K562 (cell line): ENCODE measurements around the gene ALG9. TPM values are rescaled to one million over a fixed set of nuclear protein-coding genes. Genes with fewer than 3 reads are reported as not detected.

Experiments
- ATAC-seq: fragments of 200-7000 bp; cut with Tn5 transposase; 3 replicates; pipeline ENCODE4 v1.9.1; 2020; ENCODE audit warnings: moderate library complexity
- BruUV-seq: library from RNA; stranded (reverse); fragments of 400-500 nt; replicated peaks from 2 replicates; lab custom pipeline; 2021; lab: Mats Ljungman, UMichigan
- CTCF ChIA-PET: fragments of 300-600 bp; formaldehyde crosslinking; extraction: SDS; loops from one replicate; lab custom pipeline; 2021; ENCODE audit warnings: low intra/inter-chr PET ratio; lab: Yijun Ruan, JAX
- POLR2A ChIA-PET: fragments of 300-600, 350-650 bp; sonication (Branson Sonifier 250); formaldehyde crosslinking; extraction: SDS; loops from one replicate; lab custom pipeline; 2021; ENCODE audit warnings: antibody characterized with exemption, inconsistent platforms; lab: Yijun Ruan, JAX
- DNase-seq, 4 experiments: peaks; one replicate each; pipeline versions ENCODE4 v3.0.0 to v3.0.0-alpha.2; 2011 to 2018; ENCODE audit warnings: low spot score in 3 of 4, mixed read lengths in 3 of 4; ENCODE audit errors: extremely low read depth in 1 of 4
- FAIRE-seq: peaks from 2 replicates; lab custom pipeline; 2011; peaks lifted over from hg19 to GRCh38; lab: Jason Lieb, UNC
- H2AFZ ChIP-seq: 2 replicates; pipeline ENCODE4 v1.6.0; 2011; ENCODE audit warnings: low read depth, low read length, control low read depth, inconsistent platforms
- H3K27ac ChIP-seq: fragments of 200-600 bp; 3 replicates; pipeline ENCODE4 v1.8.0; 2011; ENCODE audit warnings: low read depth, mild to moderate bottlenecking, control low read depth, inconsistent platforms, low read length, moderate library complexity, mixed read lengths; ENCODE audit errors: extremely low read depth
- H3K27me3 ChIP-seq, 2 experiments: fragments of 300-600 bp in 1 of 2; 2 replicates in 1 of 2; 3 replicates in 1 of 2; pipeline versions ENCODE4 v1.6.0 to v1.8.0; 2011; ENCODE audit warnings: inconsistent platforms in 2 of 2, low read length in 2 of 2, mild to moderate bottlenecking in 1 of 2, mixed read lengths in 1 of 2, moderate library complexity in 1 of 2; ENCODE audit not compliant: control insufficient read depth in 2 of 2, insufficient read depth in 2 of 2
- H3K36me3 ChIP-seq: fragments of 300-600 bp; 3 replicates; pipeline ENCODE4 v1.8.0; 2011; ENCODE audit warnings: mild to moderate bottlenecking, low read length, inconsistent platforms; ENCODE audit not compliant: control insufficient read depth, insufficient read depth
- H3K4me1 ChIP-seq, 2 experiments: fragments of 200-600 bp in 1 of 2; replicated peaks in 1 of 2; 2 replicates in 1 of 2; 3 replicates in 1 of 2; pipeline versions ENCODE4 v1.5.1 to v1.8.0; 2011; ENCODE audit warnings: inconsistent platforms in 2 of 2, low read length in 2 of 2, mild to moderate bottlenecking in 1 of 2, mixed read lengths in 1 of 2, moderate library complexity in 1 of 2; ENCODE audit not compliant: control insufficient read depth in 2 of 2, insufficient read depth in 2 of 2
- H3K4me2 ChIP-seq: 2 replicates; pipeline ENCODE4 v1.6.1; 2011; ENCODE audit warnings: low read length, control low read depth, inconsistent platforms, mixed read lengths; ENCODE audit not compliant: insufficient read depth
- H3K4me3 ChIP-seq: fragments of 200-600 bp; sonication (generic), shearing (Covaris generic); 2 replicates; pipeline ENCODE4 v1.5.1; 2016; ENCODE audit warnings: control low read depth, inconsistent platforms
- H3K79me2 ChIP-seq: fragments of 200-600 bp; 3 replicates; pipeline ENCODE4 v1.8.0; 2011; ENCODE audit warnings: low read length, inconsistent platforms; ENCODE audit not compliant: control insufficient read depth, insufficient read depth
- H3K9ac ChIP-seq, 2 experiments: 2 replicates each; pipeline versions ENCODE4 v1.6.0 to v1.6.1; 2011; ENCODE audit warnings: low read depth in 2 of 2, low read length in 2 of 2, control low read depth in 1 of 2, inconsistent platforms in 1 of 2, mild to moderate bottlenecking in 1 of 2, mixed read lengths in 1 of 2; ENCODE audit not compliant: insufficient read depth in 1 of 2
- H3K9me1 ChIP-seq: one replicate; pipeline ENCODE4 v1.6.0; 2011; ENCODE audit warnings: inconsistent platforms, mild to moderate bottlenecking, low read length, moderate library complexity; ENCODE audit not compliant: control insufficient read depth, insufficient read depth
- H3K9me3 ChIP-seq: replicated peaks from 2 replicates; pipeline ENCODE4 v1.5.1; 2011; ENCODE audit warnings: low read depth, low read length, inconsistent platforms; ENCODE audit not compliant: control insufficient read depth, insufficient read depth
- H4K20me1 ChIP-seq: replicated peaks from 2 replicates; pipeline ENCODE4 v1.6.1; 2011; ENCODE audit warnings: low read length, inconsistent platforms, mixed read lengths; ENCODE audit not compliant: control insufficient read depth, insufficient read depth
- BDP1 ChIP-seq: IDR thresholded peaks from 3 replicates; pipeline ENCODE4 v1.6.1; 2011; ENCODE audit not compliant: insufficient read length, insufficient read depth
- BRF2 ChIP-seq: IDR thresholded peaks from 3 replicates; pipeline ENCODE4 v1.6.1; 2011; ENCODE audit warnings: borderline replicate concordance, mild to moderate bottlenecking; ENCODE audit not compliant: insufficient read length, insufficient read depth
- CBX3 ChIP-seq, 2 experiments: IDR thresholded peaks; 1 replicate in 1 of 2; 2 replicates in 1 of 2; pipeline ENCODE4 v1.6.1; 2012; ENCODE audit warnings: inconsistent platforms in 2 of 2, low read length in 2 of 2, borderline replicate concordance in 1 of 2, control low read depth in 1 of 2
- CREB5 ChIP-seq: fragments of 250-450 bp; sonication (Bioruptor Pico); IDR thresholded peaks from 2 replicates; pipeline ENCODE4 v1.5.0; 2020; ENCODE audit warnings: mild to moderate bottlenecking
- EP400 ChIP-seq: fragments of 450-650 bp; IDR thresholded peaks from 2 replicates; pipeline ENCODE4 v1.6.1; 2017; ENCODE audit warnings: antibody characterized with exemption, mild to moderate bottlenecking, moderate library complexity
- MCM7 ChIP-seq, 2 experiments: fragments of 450-650 bp; IDR thresholded peaks; 2 replicates each; pipeline ENCODE4 v1.6.1; 2016 to 2018
- PRDM10 ChIP-seq: fragments of 450-650 bp; IDR thresholded peaks from 2 replicates; pipeline ENCODE4 v1.6.1; 2018; ENCODE audit not compliant: partially characterized antibody
- SMARCA5 ChIP-seq: fragments of 450-650 bp; IDR thresholded peaks from 2 replicates; pipeline ENCODE4 v1.6.1; 2016
- SMARCE1 ChIP-seq: fragments of 450-650 bp; IDR thresholded peaks from 2 replicates; pipeline ENCODE4 v1.7.1; 2016; ENCODE audit warnings: mild to moderate bottlenecking
- TAF1 ChIP-seq: IDR thresholded peaks from 2 replicates; pipeline ENCODE4 v1.6.1; 2011; ENCODE audit warnings: mild to moderate bottlenecking, low read length, moderate library complexity; ENCODE audit not compliant: insufficient read depth, control insufficient read depth, severe bottlenecking; ENCODE audit errors: extremely low read depth
- TCF3 ChIP-seq: sonication (generic); formaldehyde crosslinking; IDR thresholded peaks from 2 replicates; pipeline ENCODE4 v1.4.0; 2020; ENCODE audit warnings: mild to moderate bottlenecking, missing genetic modification reagents
- TEAD4 ChIP-seq, 2 experiments: sonication (generic) in 1 of 2; formaldehyde crosslinking in 1 of 2; IDR thresholded peaks; 2 replicates each; pipeline versions ENCODE4 v1.6.1 to v1.8.0; 2012 to 2022; ENCODE audit warnings: borderline replicate concordance in 1 of 2, inconsistent platforms in 1 of 2, low read length in 1 of 2, mild to moderate bottlenecking in 1 of 2, missing genetic modification reagents in 1 of 2
- TFAM ChIP-seq: fragments of 250-450 bp; sonication (Bioruptor Pico); conservative IDR thresholded peaks from 2 replicates; pipeline ENCODE4 v1.5.0; 2021; ENCODE audit warnings: mild to moderate bottlenecking, moderate library complexity
- THAP7 ChIP-seq: fragments of 250-450 bp; sonication (Bioruptor Pico); IDR thresholded peaks from 2 replicates; pipeline ENCODE4 v1.5.0; 2021
- ZNF717 ChIP-seq: fragments of 250-450 bp; sonication (Bioruptor Pico); IDR thresholded peaks from 2 replicates; pipeline ENCODE4 v1.5.0; 2021
- ZNF79 ChIP-seq: fragments of 250-450 bp; sonication (Bioruptor Pico); IDR thresholded peaks from 2 replicates; pipeline ENCODE4 v1.4.0; 2020; ENCODE audit warnings: low read depth, mild to moderate bottlenecking, moderate library complexity
- WGBS: fragments of 100-300 bp; shearing (Covaris generic); methylation state at CpG from one replicate; pipeline ENCODE4 v1.1.6; 2016; ENCODE audit warnings: low coverage, mixed read lengths; ENCODE audit not compliant: insufficient coverage; ENCODE audit errors: missing lambda C conversion rate; 5-methylcytosine and 5-hydroxymethylcytosine counted together
- in situ Hi-C: fragments of 300-500 bp; cut with MboI; formaldehyde crosslinking; loops from 4 replicates; pipeline ENCODE4 v1.15.0; 2018; ENCODE audit warnings: inconsistent platforms, mixed read lengths
- intact Hi-C: fragments of 100-400 bp; cut with micrococcal nuclease; formaldehyde crosslinking; loops from 2 replicates; pipeline ENCODE4 v1.14.2; 2022
- polyA plus RNA-seq, 8 experiments: library from polyadenylated mRNA; depleted of rRNA in 4 of 8; stranded (reverse) in 5 of 8; unstranded in 3 of 8; fragments of >200 nt; fragmentation: Nextera tagmentation in 2 of 8; fragmentation: Illumina TruSeq in 1 of 8; extraction: Ambion mirVana in 2 of 8; extraction: Trizol in 1 of 8; gene quantifications; 2 replicates each; pipeline versions ENCODE4 v1.2.1 to v1.2.3, GENCODE V29; 2011 to 2014; ENCODE audit warnings: inconsistent platforms in 1 of 8, missing spikeins in 1 of 8
- total RNA-seq, 7 experiments: library from RNA; depleted of rRNA in 6 of 7; stranded (reverse); fragments of >200 nt in 6 of 7; fragmentation: Illumina TruSeq in 2 of 7; extraction: Trizol in 2 of 7; gene quantifications; 2 replicates each; pipeline versions ENCODE4 v1.2.1 to v1.2.3, GENCODE V29; 2011 to 2021; ENCODE audit warnings: low replicate concordance in 1 of 7

ALG9 gene
- total and polyA plus RNA-seq, 9 of the 15 experiments (the other 6 are each of a cell fraction or from before 2014, with no cell fraction given) = 11.5 to 40.5 (median 24.9) TPM

GRCh38 chr11:111909378-111909777 is 38.0 kb upstream of the ALG9 start:
- intact Hi-C loops = no loop called here
- no peaks in the 10 kb centered on the region for H3K79me2 ChIP-seq
- no TSS peak for BruUV-seq
- H3K9me1 ChIP-seq = peaks cover 3% of the 10 kb centered on the region
- peak overlapping the region; percentile 80 for H2AFZ ChIP-seq
- no peak overlapping the region for H3K4me3 ChIP-seq
- H4K20me1 ChIP-seq = no peaks in the 10 kb centered on the region
- peaks cover 35 to 37% of the 10 kb centered on the region in 2 experiments; a peak in 4 of 5 replicates for H3K4me1 ChIP-seq
- H3K27me3 ChIP-seq = no peaks in the 10 kb centered on the region
- CTCF ChIA-PET = no interaction called here
- H3K9ac ChIP-seq = no peak overlapping the region; a peak in 1 of 4 replicates
- 0 out of 3 replicates have a peak overlapping the region, but pooled peaks have one; percentile 4 for H3K27ac ChIP-seq
- WGBS = 13% methylated on average over 5 of the region's 5 CpGs
- peaks cover 5% of the 10 kb centered on the region; the same call in 1 of the 2 replicates for H3K9me3 ChIP-seq
- peak in 2 of 4 experiments; percentile 58 to 68 for DNase-seq
- H3K36me3 ChIP-seq = no peaks in the 10 kb centered on the region
- POLR2A ChIA-PET = interaction anchor here (1.3 kb wide), 1 partner anchor 19 kb away, joined by 3 read pairs; no protein-coding TSS in a partner anchor
- H3K4me2 ChIP-seq = no peak overlapping the region; the same call in 1 of the 2 replicates
- FAIRE-seq = peak; percentile 84
- ATAC-seq = peak; percentile 41
- in situ Hi-C loops = no loop called here
- TF ChIP-seq TFAM (CRISPR knock-in tag) (no peak), TEAD4 (IDR thresholded peaks at IDR 0.05; ENCODE audit: low read length) (0 out of 2 replicates have a peak, but pooled peaks have one; percentile 33), TEAD4 (CRISPR knock-in tag; IDR thresholded peaks at IDR 0.05; ENCODE audit: borderline replicate concordance) (no peak), SMARCA5 (no peak), THAP7 (CRISPR knock-in tag) (no peak), CBX3 (IDR thresholded peaks at IDR 0.05; ENCODE audit: borderline replicate concordance in 1 of 2, low read length in 2 of 2) (peak in 1 of 2 experiments; percentile 41; a peak in 1 of 3 replicates), CREB5 (CRISPR knock-in tag) (no peak), BDP1 (no peak), PRDM10 (peak; percentile 61), MCM7 (IDR thresholded peaks at IDR 0.05) (no peak), BRF2 (no peak), ZNF79 (CRISPR knock-in tag) (no peak), SMARCE1 (peak; percentile 24; the same call in 1 of the 2 replicates), TCF3 (CRISPR knock-in tag) (peak; percentile 66), TAF1 (no peak), EP400 (no peak), ZNF717 (no peak)
